ENCODE measurements around the gene SMIM12. TPM values are rescaled to one million over a fixed set of nuclear protein-coding genes. Genes with fewer than 3 reads are reported as not detected.
"Not testable (repeated sequence)": the region's sequence is repeated elsewhere in the genome, so short reads cannot be mapped to it uniquely, and the experiment has no call there.

The SMIM12 gene
- total RNA-seq, 2 experiments from 2014 or later = 44.4 to 54.8 TPM

DNA sequence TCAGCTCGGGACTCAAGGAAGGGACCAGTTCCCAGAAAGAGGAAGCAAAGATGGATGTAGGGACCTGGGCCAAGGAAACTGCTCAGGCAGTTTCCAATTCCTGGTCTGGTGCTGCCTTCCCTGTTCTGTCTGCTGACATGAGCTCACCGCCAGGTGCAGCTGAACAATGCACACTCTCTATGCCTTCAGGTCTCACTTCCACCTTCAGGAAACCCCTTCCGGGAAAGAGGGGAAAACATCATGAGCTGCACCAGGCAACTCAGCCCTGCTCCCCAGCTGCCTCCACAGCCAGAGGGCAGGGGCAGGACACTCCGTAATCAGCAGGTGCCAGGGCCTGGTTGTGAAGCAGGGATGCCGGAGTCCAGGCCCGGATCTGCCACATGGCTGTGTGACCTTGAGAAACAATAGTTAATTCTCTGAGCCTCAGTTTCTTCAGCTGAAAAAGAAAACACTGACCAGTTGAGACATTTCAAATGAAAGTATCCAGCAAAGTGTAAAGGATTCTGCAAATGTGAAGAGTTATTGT lies 27.8 kb downstream of the SMIM12 start:
- DNase-seq = no peak
- ChIA-PET CTCF (interaction anchor here (1.0 kb wide), 1 partner anchor 21 kb away, joined by 4 read pairs; no protein-coding TSS in a partner anchor), POLR2A (no interaction called here)
- Mint-ChIP-seq H3K4me3 (no peak overlapping the region), H3K36me3 (ENCODE audit: low read depth) (no peaks in the 10 kb centered on the region), H3K27ac (no peak overlapping the region), H3K9me3 (no peaks in the 10 kb centered on the region), H3K4me1 (no peaks in the 10 kb centered on the region), H3K27me3 (no peaks in the 10 kb centered on the region)

DNA sequence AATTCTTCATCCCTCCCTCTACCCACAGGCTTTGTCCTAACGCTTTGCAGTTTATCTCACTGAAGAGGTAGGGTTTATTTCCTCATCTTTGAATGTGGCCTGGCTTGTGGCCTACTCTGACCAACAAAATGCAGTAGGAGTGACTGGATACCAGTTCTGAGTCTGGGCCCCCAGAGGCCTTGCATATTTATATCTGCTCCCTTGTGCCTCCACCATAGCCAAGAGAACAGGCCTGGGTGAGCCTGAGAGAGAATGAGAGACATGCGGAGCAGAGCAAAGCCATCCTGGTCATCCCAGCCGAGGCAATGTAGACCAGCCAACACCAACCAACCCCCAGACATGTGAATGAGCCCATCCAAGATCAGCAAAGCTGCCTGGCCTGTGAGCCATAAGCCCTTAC lies 30.3 kb downstream of the SMIM12 start:
- H3K4me3 Mint-ChIP-seq = no peak overlapping the region
- no peak overlapping the region for H3K27ac Mint-ChIP-seq
- POLR2A ChIA-PET = no interaction called here

DNA sequence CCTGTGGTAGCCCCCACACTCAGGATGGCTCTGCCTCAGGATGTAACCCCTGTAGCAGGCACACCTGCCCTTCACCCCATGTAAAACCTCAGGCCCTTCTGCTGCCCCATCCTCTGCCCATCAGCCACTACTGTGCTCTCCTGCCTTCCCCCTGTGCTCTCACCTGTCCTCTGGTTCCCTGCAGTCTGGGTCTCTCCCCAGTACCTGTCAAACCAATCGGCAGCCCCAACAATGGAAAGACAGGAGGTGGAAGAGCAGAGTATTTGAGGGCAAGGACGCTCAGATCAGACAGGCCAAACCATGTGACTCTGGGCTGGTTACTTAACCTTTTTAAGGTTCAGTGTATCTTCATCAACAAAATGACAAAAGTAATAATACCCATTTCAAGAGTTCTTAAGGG lies 30.9 kb downstream of the SMIM12 start:
- Mint-ChIP-seq H3K36me3 (ENCODE audit: low read depth) (no peaks in the 10 kb centered on the region), H3K4me1 (no peaks in the 10 kb centered on the region), H3K27me3 (no peaks in the 10 kb centered on the region), H3K27ac (no peak overlapping the region), H3K4me3 (no peak overlapping the region), H3K9me3 (no peaks in the 10 kb centered on the region)
- CTCF ChIA-PET = no interaction called here
- POLR2A ChIA-PET = no interaction called here
- DNase-seq = no peak

More for the DNA sequence above, 30.3 kb downstream of the SMIM12 start:
- Mint-ChIP-seq H3K9me3 (no peaks in the 10 kb centered on the region), H3K27me3 (no peaks in the 10 kb centered on the region), H3K36me3 (ENCODE audit: low read depth) (no peaks in the 10 kb centered on the region), H3K4me1 (no peaks in the 10 kb centered on the region)
- DNase-seq = no peak
- CTCF ChIA-PET = no interaction called here

GRCh38 chr1:34827341-34827941 lies 32.1 kb downstream of the SMIM12 start:
- ChIA-PET POLR2A (no interaction called here), CTCF (interaction anchor here (1.1 to 1.3 kb wide), 2 partner anchors 11 to 33 kb away, joined by 4 read pairs; partner anchors contain the start of gene SMIM12)
- Mint-ChIP-seq H3K36me3 (ENCODE audit: low read depth) (no peaks in the 10 kb centered on the region), H3K27me3 (no peaks in the 10 kb centered on the region), H3K9me3 (no peaks in the 10 kb centered on the region), H3K27ac (no peak overlapping the region), H3K4me1 (no peaks in the 10 kb centered on the region), H3K4me3 (no peak overlapping the region)
- no peak for DNase-seq

- Mint-ChIP-seq H3K36me3 (ENCODE audit: low read depth) (no peaks in the 10 kb centered on the region), H3K4me3 (no peak overlapping the region), H3K27me3 (no peaks in the 10 kb centered on the region), H3K9me3 (no peaks in the 10 kb centered on the region), H3K27ac (no peak overlapping the region), H3K4me1 (no peaks in the 10 kb centered on the region)
- ChIA-PET CTCF (no interaction called here), POLR2A (no interaction called here)
- DNase-seq = no peak
These were observed 34.0 kb downstream of the SMIM12 start for GRCh38 chr1:34825455-34826091.

DNA sequence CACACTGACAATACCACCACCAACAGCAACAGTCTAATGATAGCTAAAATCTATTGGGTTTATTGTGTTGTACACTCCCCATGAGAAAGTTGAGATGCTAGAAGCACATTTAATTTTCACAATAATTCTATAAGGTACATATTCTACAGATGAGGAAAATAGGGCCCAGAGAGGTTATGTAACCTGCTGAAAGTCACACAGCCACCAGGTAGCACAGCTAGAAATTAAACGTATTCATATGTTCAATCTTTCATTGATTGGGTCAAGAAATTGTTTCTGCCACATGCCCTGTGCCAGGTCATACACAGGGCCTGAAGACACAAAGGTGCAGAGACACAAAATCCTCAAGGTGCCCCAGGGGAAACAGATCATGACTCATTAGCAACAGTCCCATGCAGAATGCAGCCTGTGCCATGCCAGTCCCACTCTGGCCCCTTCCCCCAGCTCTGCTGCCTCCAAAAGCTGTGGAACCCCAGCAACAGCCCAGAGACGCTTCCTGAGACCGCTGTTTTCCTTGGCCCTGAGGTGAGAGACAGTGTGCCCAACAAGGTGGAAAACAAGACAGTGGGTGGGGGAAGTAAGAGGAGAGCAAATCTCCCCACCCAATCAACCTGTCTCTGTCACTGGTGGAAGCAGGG lies 34.6 kb downstream of the SMIM12 start:
- no peaks in the 10 kb centered on the region for H3K4me1 Mint-ChIP-seq
- no peak overlapping the region for H3K4me3 Mint-ChIP-seq
- H3K27me3 Mint-ChIP-seq = no peaks in the 10 kb centered on the region
- ChIA-PET POLR2A (no interaction called here), CTCF (no interaction called here)
- no peak overlapping the region for H3K27ac Mint-ChIP-seq
- no peaks in the 10 kb centered on the region for H3K36me3 Mint-ChIP-seq (ENCODE audit: low read depth)
- DNase-seq = no peak
- H3K9me3 Mint-ChIP-seq = no peaks in the 10 kb centered on the region

GRCh38 chr1:34822202-34822601 lies 37.3 kb downstream of the SMIM12 start:
- Mint-ChIP-seq H3K36me3 (ENCODE audit: low read depth) (no peaks in the 10 kb centered on the region), H3K9me3 (no peaks in the 10 kb centered on the region), H3K4me3 (no peak overlapping the region), H3K27ac (no peak overlapping the region), H3K27me3 (no peaks in the 10 kb centered on the region), H3K4me1 (no peaks in the 10 kb centered on the region)
- ChIA-PET POLR2A (no interaction called here), CTCF (no interaction called here)
- no peak for DNase-seq

- H3K27ac Mint-ChIP-seq; H3K9me3 Mint-ChIP-seq; DNase-seq; POLR2A ChIA-PET; H3K4me1 Mint-ChIP-seq; H3K27me3 Mint-ChIP-seq; CTCF ChIA-PET; H3K4me3 Mint-ChIP-seq; H3K36me3 Mint-ChIP-seq (ENCODE audit: low read depth): not testable (repeated sequence)
These were observed 40.7 kb downstream of the SMIM12 start for GRCh38 chr1:34818862-34819261.

DNA sequence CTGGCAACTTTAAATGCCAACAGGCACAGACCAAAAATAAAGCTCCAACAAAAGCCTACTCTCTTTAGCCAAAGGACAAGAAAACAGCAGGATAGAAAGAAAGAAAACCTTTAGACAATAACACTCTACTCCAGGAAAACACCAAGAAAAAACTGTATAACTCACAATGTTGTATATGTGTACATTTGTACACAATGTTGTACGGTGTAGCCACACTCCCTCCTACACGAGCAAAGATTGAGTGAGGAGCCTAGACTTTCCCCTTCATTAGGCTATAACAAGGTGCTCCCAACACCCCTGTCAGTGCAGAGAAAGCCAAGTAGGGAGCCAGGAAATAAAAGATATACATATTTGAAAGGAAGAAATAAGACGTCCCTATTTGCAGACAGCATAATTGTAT lies 42.8 kb downstream of the SMIM12 start:
- Mint-ChIP-seq H3K9me3 (no peaks in the 10 kb centered on the region), H3K27ac (no peak overlapping the region), H3K4me3 (no peak overlapping the region), H3K27me3 (no peaks in the 10 kb centered on the region), H3K36me3 (ENCODE audit: low read depth) (no peaks in the 10 kb centered on the region), H3K4me1 (no peaks in the 10 kb centered on the region)
- ChIA-PET POLR2A (no interaction called here), CTCF (no interaction called here)
- DNase-seq = no peak

GRCh38 chr1:34816332-34816731 lies 43.2 kb downstream of the SMIM12 start:
- Mint-ChIP-seq H3K36me3 (ENCODE audit: low read depth) (no peaks in the 10 kb centered on the region), H3K27me3 (no peaks in the 10 kb centered on the region), H3K9me3 (no peaks in the 10 kb centered on the region), H3K4me1 (no peaks in the 10 kb centered on the region), H3K4me3 (no peak overlapping the region), H3K27ac (no peak overlapping the region)
- CTCF ChIA-PET = interaction anchor here (1.3 kb wide), 1 partner anchor 36 kb away, joined by 3 read pairs; no protein-coding TSS in a partner anchor
- POLR2A ChIA-PET = no interaction called here
- no peak for DNase-seq

GRCh38 chr1:34810781-34811180 lies 48.8 kb downstream of the SMIM12 start:
- POLR2A ChIA-PET; H3K9me3 Mint-ChIP-seq; H3K4me1 Mint-ChIP-seq; DNase-seq; H3K27me3 Mint-ChIP-seq; H3K27ac Mint-ChIP-seq; CTCF ChIA-PET; H3K36me3 Mint-ChIP-seq (ENCODE audit: low read depth); H3K4me3 Mint-ChIP-seq: not testable (repeated sequence)

- ChIA-PET POLR2A (no interaction called here), CTCF (no interaction called here)
- no peak overlapping the region for H3K27ac Mint-ChIP-seq
- H3K9me3 Mint-ChIP-seq = peaks cover 8% of the 10 kb centered on the region
- no peak for DNase-seq
- no peak overlapping the region for H3K4me3 Mint-ChIP-seq
- no peaks in the 10 kb centered on the region for H3K36me3 Mint-ChIP-seq (ENCODE audit: low read depth)
- peaks cover 2% of the 10 kb centered on the region for H3K4me1 Mint-ChIP-seq
- H3K27me3 Mint-ChIP-seq = no peaks in the 10 kb centered on the region
These were observed 51.3 kb downstream of the SMIM12 start for GRCh38 chr1:34808051-34808810.

GRCh38 chr1:34806396-34806795 lies 53.2 kb downstream of the SMIM12 start:
- no peak overlapping the region for H3K4me3 Mint-ChIP-seq
- no peak overlapping the region for H3K27ac Mint-ChIP-seq
- no peak for DNase-seq
- H3K27me3 Mint-ChIP-seq = no peaks in the 10 kb centered on the region
- CTCF ChIA-PET = no interaction called here
- H3K9me3 Mint-ChIP-seq = peaks cover 8% of the 10 kb centered on the region
- POLR2A ChIA-PET = no interaction called here
- peaks cover 2% of the 10 kb centered on the region for H3K4me1 Mint-ChIP-seq
- no peaks in the 10 kb centered on the region for H3K36me3 Mint-ChIP-seq (ENCODE audit: low read depth)

Measured in activated CD4-positive, alpha-beta T cell treated with anti-CD3 and anti-CD28 coated beads, Interleukin-2, amount 10 ng/mL, durations not matched to agents 7 days and 5 days (primary cell).